H1 (cell line): ENCODE data around the gene PLPP4. TPM values are rescaled to one million over a fixed set of nuclear protein-coding genes. Genes with fewer than 3 reads are reported as not detected.

Experiments
- CTCF ChIA-PET: fragments of 300-600 bp; sonication (Branson Sonifier 250); formaldehyde crosslinking; loops from one replicate; lab custom pipeline; 2021; ENCODE audit not compliant: partially characterized antibody; lab: Charles Lee
- POLR2A ChIA-PET: fragments of 300-600 bp; sonication (Branson Sonifier 250); formaldehyde crosslinking; loops from one replicate; lab custom pipeline; 2021; ENCODE audit warnings: inconsistent platforms; ENCODE audit not compliant: partially characterized antibody; lab: Charles Lee
- DNase-seq, 2 experiments: peaks; one replicate each; pipeline versions ENCODE4 v3.0.0 to v3.0.0-alpha.2; 2010 to 2022; ENCODE audit warnings: low spot score in 2 of 2, low read depth in 1 of 2, mixed read lengths in 1 of 2
- FAIRE-seq: peaks from 2 replicates; lab custom pipeline; 2011; peaks lifted over from hg19 to GRCh38; lab: Jason Lieb, UNC
- H2AFZ ChIP-seq: 2 replicates; pipeline ENCODE4 v1.8.1; 2012; ENCODE audit warnings: low read length, inconsistent platforms
- H2AK5ac ChIP-seq: 2 replicates; pipeline ENCODE4 v1.6.1; 2013; ENCODE audit warnings: low read depth, low read length
- H2BK120ac ChIP-seq: replicated peaks from 2 replicates; pipeline ENCODE3; 2013; ENCODE audit warnings: low read depth, low read length, inconsistent platforms
- H2BK12ac ChIP-seq: 2 replicates; pipeline ENCODE4 v1.6.1; 2013; ENCODE audit warnings: low read depth, low read length
- H2BK15ac ChIP-seq: 2 replicates; pipeline ENCODE4 v1.6.1; 2013; ENCODE audit warnings: low read length
- H2BK20ac ChIP-seq: 2 replicates; pipeline ENCODE4 v1.6.1; 2013; ENCODE audit warnings: low read length
- H2BK5ac ChIP-seq: 2 replicates; pipeline ENCODE4 v1.6.1; 2013; ENCODE audit warnings: low read depth, low read length
- H3K14ac ChIP-seq: 2 replicates; pipeline ENCODE4 v1.6.1; 2013; ENCODE audit warnings: inconsistent platforms; ENCODE audit not compliant: insufficient read length
- H3K18ac ChIP-seq: 2 replicates; pipeline ENCODE4 v1.6.1; 2013; ENCODE audit warnings: low read length; ENCODE audit errors: extremely low read depth
- H3K23ac ChIP-seq: 2 replicates; pipeline ENCODE4 v1.6.1; 2013; ENCODE audit warnings: inconsistent platforms; ENCODE audit not compliant: insufficient read length
- H3K23me2 ChIP-seq: 2 replicates; pipeline ENCODE4 v1.6.1; 2013; ENCODE audit warnings: low read depth, low read length
- H3K27ac ChIP-seq: 2 replicates; pipeline ENCODE4 v1.6.1; 2011; ENCODE audit warnings: low read depth, low read length, inconsistent platforms
- H3K27me3 ChIP-seq, 4 experiments: replicated peaks in 1 of 4; 1 replicate in 1 of 4; 2 replicates in 3 of 4; pipeline versions ENCODE4 v1.6.1 to v1.8.1; 2011 to 2013; ENCODE audit warnings: low read length in 3 of 4, mild to moderate bottlenecking in 3 of 4, inconsistent platforms in 2 of 4, mixed read lengths in 2 of 4, moderate library complexity in 1 of 4; ENCODE audit not compliant: control insufficient read depth in 3 of 4, insufficient read depth in 3 of 4; ENCODE audit errors: extremely low read depth in 1 of 4
- H3K36me3 ChIP-seq, 4 experiments: 2 replicates each; pipeline versions ENCODE4 v1.6.1 to v1.8.1; 2011 to 2013; ENCODE audit warnings: mild to moderate bottlenecking in 4 of 4, low read length in 3 of 4, moderate library complexity in 2 of 4, control low read depth in 1 of 4, inconsistent platforms in 1 of 4; ENCODE audit not compliant: insufficient read depth in 4 of 4, control insufficient read depth in 2 of 4
- H3K4ac ChIP-seq: replicated peaks from 2 replicates; pipeline ENCODE3; 2013; ENCODE audit warnings: low read length, low read depth, mixed read lengths, inconsistent platforms; ENCODE audit not compliant: insufficient read length
- H3K4me1 ChIP-seq, 4 experiments: replicated peaks in 1 of 4; 1 replicate in 1 of 4; 2 replicates in 3 of 4; pipeline versions ENCODE4 v1.6.1 to v1.8.1; 2011 to 2013; ENCODE audit warnings: low read length in 3 of 4, inconsistent platforms in 2 of 4, mixed read lengths in 1 of 4; ENCODE audit not compliant: insufficient read depth in 4 of 4, control insufficient read depth in 3 of 4
- H3K4me2 ChIP-seq, 2 experiments: 2 replicates each; pipeline versions ENCODE4 v1.6.1 to v1.8.1; 2011 to 2013; ENCODE audit warnings: low read depth in 2 of 2, low read length in 2 of 2, control low read depth in 1 of 2, inconsistent platforms in 1 of 2, mild to moderate bottlenecking in 1 of 2; ENCODE audit not compliant: insufficient read depth in 1 of 2
- H3K4me3 ChIP-seq, 4 experiments: fragments of 200-600, 300-600 bp in 1 of 4; sonication (generic), shearing (Covaris generic), sonication (Bioruptor Twin) in 1 of 4; 2 replicates each; pipeline versions ENCODE4 v1.5.1 to v1.8.1; 2011 to 2016; ENCODE audit warnings: low read length in 4 of 4, low read depth in 3 of 4, control low read depth in 2 of 4, inconsistent platforms in 2 of 4, mild to moderate bottlenecking in 2 of 4, mixed read lengths in 1 of 4, moderate library complexity in 1 of 4; ENCODE audit not compliant: insufficient read depth in 2 of 4; ENCODE audit errors: extremely low read depth in 1 of 4
- H3K56ac ChIP-seq: replicated peaks from 2 replicates; pipeline ENCODE3; 2013; ENCODE audit warnings: low read depth, mild to moderate bottlenecking, mixed read lengths, low read length, inconsistent platforms; ENCODE audit not compliant: insufficient read length
- H3K79me1 ChIP-seq: 2 replicates; pipeline ENCODE4 v1.6.1; 2013; ENCODE audit warnings: low read depth, low read length, control low read depth
- H3K79me2 ChIP-seq, 2 experiments: 2 replicates each; pipeline versions ENCODE4 v1.6.1 to v1.8.1; 2012 to 2013; ENCODE audit warnings: low read length in 2 of 2, mild to moderate bottlenecking in 2 of 2, inconsistent platforms in 1 of 2; ENCODE audit not compliant: insufficient read depth in 2 of 2, control insufficient read depth in 1 of 2
- H3K9ac ChIP-seq, 4 experiments: replicated peaks in 1 of 4; 1 replicate in 1 of 4; 2 replicates in 3 of 4; pipeline versions ENCODE4 v1.6.1 to v1.8.1; 2011 to 2013; ENCODE audit warnings: low read depth in 3 of 4, low read length in 3 of 4, control low read depth in 2 of 4, mild to moderate bottlenecking in 2 of 4, moderate library complexity in 2 of 4, inconsistent platforms in 1 of 4; ENCODE audit errors: extremely low read depth in 1 of 4
- H3K9me3 ChIP-seq, 2 experiments: 2 replicates each; pipeline versions ENCODE4 v1.6.1 to v1.8.1; 2012 to 2013; ENCODE audit warnings: mild to moderate bottlenecking in 2 of 2, moderate library complexity in 2 of 2, control low read depth in 1 of 2, inconsistent platforms in 1 of 2, low read depth in 1 of 2, low read length in 1 of 2, mixed read lengths in 1 of 2; ENCODE audit not compliant: insufficient read depth in 2 of 2
- H4K20me1 ChIP-seq, 2 experiments: replicated peaks in 1 of 2; 2 replicates each; pipeline versions ENCODE3 to v1.8.1; 2011 to 2013; ENCODE audit warnings: inconsistent platforms in 2 of 2, low read length in 2 of 2, mild to moderate bottlenecking in 1 of 2; ENCODE audit not compliant: insufficient read depth in 2 of 2, control insufficient read depth in 1 of 2
- H4K5ac ChIP-seq: 2 replicates; pipeline ENCODE4 v1.6.1; 2013; ENCODE audit warnings: low read length, low read depth, mixed read lengths, inconsistent platforms; ENCODE audit not compliant: insufficient read length
- H4K8ac ChIP-seq: 2 replicates; pipeline ENCODE4 v1.8.0; 2013; ENCODE audit warnings: mild to moderate bottlenecking, moderate library complexity, low read length, inconsistent platforms; ENCODE audit not compliant: insufficient read depth; ENCODE audit errors: extremely low read depth
- H4K91ac ChIP-seq: replicated peaks from 2 replicates; pipeline ENCODE3; 2013; ENCODE audit warnings: low read length, mixed read lengths, inconsistent platforms; ENCODE audit not compliant: insufficient read length
- CBX8 ChIP-seq: fragments of 300-800, 300-1000 bp; sonication (generic); IDR thresholded peaks from 2 replicates; pipeline ENCODE4 v1.7.1; 2016; ENCODE audit warnings: low read depth, low read length, borderline replicate concordance
- EGR1 ChIP-seq: IDR thresholded peaks from 2 replicates; pipeline ENCODE4 v1.6.1; 2011; ENCODE audit warnings: low read depth, low read length, borderline replicate concordance
- FOSL1 ChIP-seq: IDR thresholded peaks from 2 replicates; pipeline ENCODE4 v1.6.1; 2011; ENCODE audit warnings: mild to moderate bottlenecking, low read depth, low read length, moderate library complexity; ENCODE audit not compliant: insufficient read depth
- GABPA ChIP-seq: IDR thresholded peaks from 2 replicates; pipeline ENCODE4 v1.6.1; 2011; ENCODE audit warnings: mild to moderate bottlenecking, low read length, moderate library complexity, borderline replicate concordance; ENCODE audit not compliant: insufficient read depth
- KDM4A ChIP-seq: IDR thresholded peaks from one replicate; pipeline ENCODE4 v1.7.1; 2012; ENCODE audit warnings: low read depth, mild to moderate bottlenecking, moderate library complexity, low read length, inconsistent platforms; ENCODE audit not compliant: severe bottlenecking
- KDM5A ChIP-seq: fragments of 200-600 bp; IDR thresholded peaks from 2 replicates; pipeline ENCODE4 v1.7.1; 2012; ENCODE audit warnings: mild to moderate bottlenecking, low read length, inconsistent platforms, mixed read lengths
- RBBP5 ChIP-seq: IDR thresholded peaks from 2 replicates; pipeline ENCODE4 v1.7.1; 2012; ENCODE audit warnings: low read depth, mild to moderate bottlenecking, inconsistent platforms, low read length, moderate library complexity, borderline replicate concordance
- SUZ12 ChIP-seq: fragments of 200-600 bp; sonication (generic); IDR thresholded peaks from 2 replicates; pipeline ENCODE4 v1.6.1; 2012; ENCODE audit warnings: mild to moderate bottlenecking, inconsistent platforms, low read length, moderate library complexity, mixed read lengths
- TBP ChIP-seq: IDR thresholded peaks from 2 replicates; pipeline ENCODE4 v1.6.1; 2011; ENCODE audit warnings: low read depth, low read length, improper control_type of control experiment
- USF2 ChIP-seq: IDR thresholded peaks from 2 replicates; pipeline ENCODE4 v1.6.1; 2011; ENCODE audit warnings: low read length, improper control_type of control experiment
- WGBS, 2 experiments: shearing (Covaris generic) in 1 of 2; methylation state at CpG; one replicate each; pipeline versions ENCODE4 v1.1.6 to v1.1.7; 2013 to 2015; ENCODE audit warnings: low lambda C conversion rate in 2 of 2, mixed read lengths in 2 of 2, inconsistent platforms in 1 of 2, low coverage in 1 of 2, missing lambda C conversion rate in 1 of 2; ENCODE audit not compliant: insufficient replicate concordance in 2 of 2, insufficient coverage in 1 of 2, insufficient read length in 1 of 2; ENCODE audit errors: extremely low coverage in 1 of 2, missing lambda C conversion rate in 1 of 2; 5-methylcytosine and 5-hydroxymethylcytosine counted together
- polyA plus RNA-seq, 7 experiments: library from polyadenylated mRNA; depleted of rRNA in 3 of 7; stranded (reverse) in 5 of 7; unstranded in 2 of 7; fragments of >200 nt in 5 of 7; fragments of 200-250 nt in 2 of 7; gene quantifications; 1 replicate in 5 of 7; 2 replicates in 1 of 7; 4 replicates in 1 of 7; pipeline versions ENCODE4 v1.2.1 to v1.2.3, GENCODE V29; 2011 to 2013; ENCODE audit warnings: missing spikeins in 2 of 7, mixed read lengths in 2 of 7
- total RNA-seq: library from RNA; stranded (reverse); fragmentation: NEBNext Ultra II Directional; extraction: Animal tissue kit (Norgen Biotek cat#: 25700); gene quantifications from 2 replicates; pipeline ENCODE4 v1.2.1, GENCODE V29; 2021

Gene PLPP4
- total and polyA plus RNA-seq, 2 of the 8 experiments (the other 6 are each of a cell fraction or from before 2014, with no cell fraction given): 0.30 TPM; not detected in 1

GRCh38 chr10:120457431-120458172 lies 575 bp downstream of the PLPP4 start:
- H2BK120ac ChIP-seq: no peak overlapping the region
- peak overlapping the region; percentile 81; the same call in 1 of the 2 replicates for H2AFZ ChIP-seq
- H3K27me3 ChIP-seq: peaks cover 15 to 42% (median 36%) of the 10 kb centered on the region in 4 experiments
- peaks cover 0 to 2% (median 0%) of the 10 kb centered on the region in 4 experiments; a peak in 1 of 8 replicates for H3K36me3 ChIP-seq
- H3K9me3 ChIP-seq: no peaks in the 10 kb centered on the region
- ChIA-PET CTCF (interaction anchor here (0.7 to 1.2 kb wide), 3 partner anchors 9 to 18 kb away, joined by 3 read pairs; no protein-coding TSS in a partner anchor), POLR2A (no interaction called here)
- peak overlapping the region; percentile 58 for H4K8ac ChIP-seq
- H3K4me2 ChIP-seq: peak overlapping the region; percentile 65 to 95
- peaks cover 8% of the 10 kb centered on the region; the same call in 1 of the 2 replicates for H3K23me2 ChIP-seq
- no peak overlapping the region for H3K56ac ChIP-seq
- H3K27ac ChIP-seq: no peak overlapping the region
- no peak overlapping the region for H3K23ac ChIP-seq
- no peak overlapping the region for H3K14ac ChIP-seq
- 39% methylated on average over 32 of the region's 52 CpGs; no CpG with 5 or more reads in 1 of the 2 experiments for WGBS, 2 experiments
- H2BK20ac ChIP-seq: no peak overlapping the region
- DNase-seq (no peak), FAIRE-seq (no peak)
- H2AK5ac ChIP-seq: no peak overlapping the region
- no peak overlapping the region for H2BK15ac ChIP-seq
- H3K79me1 ChIP-seq: no peaks in the 10 kb centered on the region
- H3K4me1 ChIP-seq: peaks cover 0 to 8% (median 3%) of the 10 kb centered on the region in 4 experiments; a peak in 6 of 7 replicates
- no peaks in the 10 kb centered on the region for H4K20me1 ChIP-seq
- peak overlapping the region; percentile 43 to 67 (median 45) for H3K4me3 ChIP-seq
- H3K9ac ChIP-seq: no peak overlapping the region
- H3K4ac ChIP-seq: no peak overlapping the region
- no peak overlapping the region for H2BK5ac ChIP-seq
- H4K91ac ChIP-seq: no peak overlapping the region
- no peak overlapping the region for H3K18ac ChIP-seq
- H4K5ac ChIP-seq: no peak overlapping the region
- 0 out of 2 replicates have a peak overlapping the region, but pooled peaks have one; percentile 9 for H2BK12ac ChIP-seq
- no peaks in the 10 kb centered on the region for H3K79me2 ChIP-seq
- TF ChIP-seq CBX8 (no peak), SUZ12 (peak; percentile 80), KDM4A (peak; percentile 38), FOSL1 (no peak), USF2 (no peak), EGR1 (no peak), RBBP5 (no peak), KDM5A (no peak), TBP (no peak), GABPA (no peak)
